NK-92 (cell line): ENCODE results near the gene RAE1.

ENCODE experiments used
- DNase-seq: peaks from one replicate; lab custom pipeline; 2025; ENCODE audit not compliant: unreplicated experiment; lab: John Stamatoyannopoulos, UW

The RAE1 gene

DNA sequence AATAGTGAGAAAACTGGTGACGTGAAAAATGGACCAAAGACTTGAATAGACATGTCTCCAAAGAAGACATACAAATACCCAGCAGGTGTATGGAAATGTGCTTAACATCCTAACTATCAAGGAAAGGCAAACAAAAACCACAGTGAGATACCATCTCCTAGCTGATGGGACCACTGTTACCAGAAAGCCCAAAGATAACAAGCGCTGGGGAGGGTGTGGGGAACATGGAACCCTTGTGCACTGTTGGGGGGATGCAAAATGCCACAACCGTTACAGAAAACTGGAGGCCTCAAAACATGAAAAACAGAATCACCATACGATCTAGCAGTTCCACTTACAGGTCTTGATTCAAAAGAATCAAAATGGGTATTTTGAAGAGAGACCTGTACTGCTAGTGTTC, 20.3 kb downstream of the RAE1 start:
- DNase-seq: no peak

- DNase-seq: no peak
These were observed 21.1 kb downstream of the RAE1 start for GRCh38 chr20:57372157-57372556.

DNA sequence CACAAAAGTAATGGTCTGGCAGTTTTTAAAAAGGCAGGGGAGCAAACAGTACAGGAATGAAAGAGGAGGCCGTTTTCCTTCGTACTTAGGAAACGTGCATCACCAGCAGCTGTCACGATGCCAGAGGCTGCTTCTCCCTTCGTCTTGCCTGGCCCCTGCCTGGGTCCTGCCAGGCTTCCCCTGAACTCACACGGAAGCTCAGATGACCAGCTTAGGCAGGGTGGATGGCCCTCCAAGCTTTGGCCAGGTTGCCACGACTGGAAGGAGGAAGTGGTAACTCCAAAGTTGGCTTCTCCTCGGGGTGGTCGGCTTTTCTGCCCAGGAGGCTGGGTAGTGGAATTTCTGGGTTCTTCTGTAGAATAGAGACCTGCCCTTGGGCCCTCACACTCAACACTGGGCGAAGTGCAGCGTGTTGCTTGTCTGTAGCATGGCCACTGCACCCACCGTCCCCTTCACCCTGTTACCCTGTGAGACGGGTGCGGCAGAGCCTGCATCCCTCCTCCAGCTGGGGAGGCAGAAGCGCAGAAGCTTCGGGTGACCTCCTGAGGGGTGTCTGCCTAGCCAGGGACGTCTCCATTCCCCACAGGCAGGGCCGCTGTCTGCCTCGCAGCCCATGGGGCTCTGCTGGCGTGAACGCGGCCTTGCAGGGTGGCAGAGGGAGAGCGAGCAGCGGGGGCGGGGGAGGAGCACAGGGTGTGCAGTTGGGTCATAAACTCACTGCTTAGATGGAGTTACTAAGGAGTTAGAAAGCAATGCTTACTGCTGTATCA, 21.7 kb downstream of the RAE1 start:
- no peak for DNase-seq

DNA sequence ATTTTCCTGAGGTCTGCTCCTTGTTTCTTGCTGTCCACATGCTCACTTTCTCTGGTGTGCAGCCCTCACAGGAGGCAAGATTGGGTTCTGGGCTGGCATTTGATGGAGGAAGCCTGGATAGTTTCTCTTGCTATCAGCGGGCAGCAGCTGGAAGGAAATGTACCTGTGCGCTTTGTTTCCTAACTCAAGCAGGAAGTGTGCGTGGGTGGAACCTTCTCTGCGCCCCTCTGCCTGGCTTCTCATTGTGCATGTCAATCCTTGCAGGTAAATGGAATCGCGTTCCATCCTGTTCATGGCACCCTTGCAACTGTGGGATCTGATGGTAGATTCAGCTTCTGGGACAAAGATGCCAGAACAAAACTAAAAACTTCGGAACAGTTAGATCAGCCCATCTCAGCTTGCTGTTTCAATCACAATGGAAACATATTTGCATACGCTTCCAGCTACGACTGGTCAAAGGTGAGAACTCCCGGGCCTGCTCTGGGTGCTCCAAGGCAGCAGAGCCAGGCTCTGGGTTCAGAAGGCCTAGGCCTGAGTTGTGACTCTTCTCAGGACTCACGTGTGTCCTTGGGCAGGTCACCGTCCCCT, 23.4 kb downstream of the RAE1 start:
- no peak for DNase-seq

DNA sequence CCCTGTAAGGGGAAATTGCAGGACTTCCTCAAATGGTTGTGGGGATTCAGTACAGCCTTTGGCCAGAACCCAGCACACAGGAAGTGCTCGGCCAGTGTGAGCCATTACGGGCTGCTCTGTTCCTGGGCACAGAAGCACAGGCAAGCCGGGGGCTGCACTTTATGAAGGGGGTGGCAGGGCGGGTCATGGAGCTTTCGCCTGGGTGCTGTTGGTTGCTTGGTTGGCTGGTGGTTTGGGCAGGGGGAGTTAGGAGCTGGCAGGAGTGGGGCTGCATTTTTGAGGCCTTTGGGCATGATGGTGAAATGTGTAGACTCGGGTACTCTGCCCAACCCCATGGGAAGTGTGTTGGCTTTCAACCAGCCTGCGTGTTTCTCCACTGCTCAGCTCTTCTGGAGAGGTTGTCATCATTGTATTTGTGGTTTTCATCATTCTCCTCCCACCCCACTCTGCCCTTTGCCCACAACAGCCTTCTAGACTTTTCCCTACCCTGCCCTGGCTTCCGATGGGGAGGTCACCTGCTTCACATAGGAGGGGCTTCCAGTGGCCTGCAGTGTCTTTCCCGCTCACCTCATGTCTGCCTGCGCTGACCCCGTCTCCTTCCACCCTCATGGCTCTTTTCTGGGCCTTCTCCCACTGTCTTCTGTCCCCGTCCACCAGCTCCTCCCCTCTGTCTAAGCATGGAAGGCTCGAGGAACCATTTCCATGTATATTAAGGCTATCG, 24.0 kb downstream of the RAE1 start:
- DNase-seq: no peak

DNA sequence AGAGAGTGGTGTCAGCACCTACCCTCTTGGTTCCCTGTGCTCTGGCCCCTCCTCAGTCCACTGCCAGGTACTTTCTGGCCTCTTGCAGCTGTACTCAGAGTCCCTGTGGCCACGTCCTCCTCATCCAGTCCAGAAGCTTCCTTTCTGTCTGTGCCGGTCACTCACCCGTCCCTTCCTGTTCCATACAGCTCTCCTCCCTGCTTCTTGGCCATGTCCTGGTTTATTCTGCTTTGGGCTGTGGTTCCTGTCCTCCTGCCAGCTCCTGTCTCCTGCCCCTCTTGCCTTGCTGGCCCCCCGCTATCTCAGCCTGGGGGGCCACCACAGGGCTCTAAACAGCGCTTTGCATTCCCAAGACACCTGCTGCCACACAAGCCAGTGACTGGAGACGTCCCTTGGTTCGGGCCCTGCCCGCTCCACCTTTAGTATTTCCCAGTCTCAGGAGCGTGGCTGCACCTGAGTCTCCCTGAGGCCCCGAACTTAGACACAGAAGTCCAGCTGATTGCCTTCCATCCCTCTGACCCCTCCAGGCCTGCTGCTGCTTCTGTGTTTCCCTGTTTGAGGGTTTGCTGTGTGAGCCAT, 24.7 kb downstream of the RAE1 start:
- DNase-seq: no peak

- no peak for DNase-seq
These were observed 26.3 kb downstream of the RAE1 start for GRCh38 chr20:57377350-57377749.

GRCh38 chr20:57378107-57378506, 27.1 kb downstream of the RAE1 start:
- DNase-seq: no peak

DNA sequence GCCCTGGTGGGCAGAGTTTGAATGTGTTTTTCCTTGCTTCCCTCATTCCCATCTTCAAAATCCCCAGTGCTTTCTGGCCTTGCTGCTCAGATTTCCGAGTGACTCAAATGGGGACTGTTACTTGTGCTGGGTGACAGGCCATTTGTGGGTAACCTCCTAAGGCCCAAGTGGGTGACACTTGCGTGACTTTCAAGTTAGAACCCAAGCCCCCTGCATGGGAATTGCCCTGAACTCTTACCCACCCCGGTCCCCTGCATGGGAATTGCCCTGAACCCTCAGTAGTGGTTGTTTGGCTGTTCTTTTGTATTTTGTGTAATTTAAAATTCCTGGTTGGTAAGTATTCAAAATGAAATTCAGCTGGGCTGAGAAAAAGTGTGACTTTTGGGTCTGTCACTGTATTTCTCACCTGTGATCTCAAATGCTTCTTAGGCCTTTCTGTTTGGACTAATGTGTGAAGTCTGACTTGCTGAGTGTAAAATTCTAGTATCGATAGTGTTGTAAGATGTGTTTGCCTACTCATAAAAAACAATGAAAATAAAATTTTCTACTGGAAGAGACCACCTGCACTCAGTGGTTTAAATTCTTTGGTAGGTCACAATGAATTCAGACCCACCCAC, 27.7 kb downstream of the RAE1 start:
- DNase-seq: no peak

- no peak for DNase-seq
These were observed 28.2 kb downstream of the RAE1 start for GRCh38 chr20:57379263-57379647.

GRCh38 chr20:57380081-57380750, 29.2 kb downstream of the RAE1 start:
- no peak for DNase-seq

DNA sequence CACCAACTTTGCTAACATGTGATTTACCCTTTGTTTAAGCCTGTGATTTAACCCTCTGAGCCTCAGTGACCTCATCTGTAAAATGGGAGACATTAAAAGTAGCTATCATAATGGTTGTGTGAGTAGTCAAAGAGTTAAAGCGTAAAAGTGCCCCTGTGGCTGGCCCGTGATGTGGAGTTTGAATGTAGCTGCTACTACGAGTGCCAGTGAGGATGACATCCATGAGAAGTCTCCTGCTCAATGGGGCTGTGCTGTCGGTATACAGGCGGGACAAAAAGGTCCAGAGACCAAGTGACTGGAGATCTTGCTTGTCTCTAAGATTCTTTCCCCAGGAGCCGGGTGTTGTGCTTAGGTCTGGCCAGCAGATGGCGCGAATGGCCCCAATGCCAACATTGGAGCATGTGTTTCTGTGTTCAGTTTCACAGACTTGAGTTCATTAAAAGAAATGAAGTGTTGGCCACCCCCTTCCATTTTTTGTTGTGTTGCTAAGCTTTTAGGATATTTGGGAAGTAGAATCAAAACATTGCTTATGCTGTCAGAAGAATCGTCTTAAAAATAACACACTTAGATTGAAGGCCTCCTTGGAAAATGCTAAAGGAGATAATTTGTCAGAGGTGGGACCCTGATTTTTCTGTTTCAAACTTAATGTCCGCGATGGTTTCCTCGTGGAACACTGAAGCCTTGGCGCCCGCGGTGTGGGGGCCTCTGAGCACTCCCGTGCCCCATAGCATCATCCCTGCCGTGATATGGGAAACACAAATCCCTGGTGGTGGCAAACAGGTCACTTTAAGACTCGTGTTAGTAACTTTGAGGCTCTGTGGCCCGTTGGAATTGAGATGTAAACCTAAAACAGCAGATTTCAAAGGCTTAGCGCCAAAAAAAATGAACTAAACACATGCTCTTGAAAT, 30.8 kb downstream of the RAE1 start:
- no peak for DNase-seq

GRCh38 chr20:57382516-57382915, 31.5 kb downstream of the RAE1 start:
- no peak for DNase-seq

DNA sequence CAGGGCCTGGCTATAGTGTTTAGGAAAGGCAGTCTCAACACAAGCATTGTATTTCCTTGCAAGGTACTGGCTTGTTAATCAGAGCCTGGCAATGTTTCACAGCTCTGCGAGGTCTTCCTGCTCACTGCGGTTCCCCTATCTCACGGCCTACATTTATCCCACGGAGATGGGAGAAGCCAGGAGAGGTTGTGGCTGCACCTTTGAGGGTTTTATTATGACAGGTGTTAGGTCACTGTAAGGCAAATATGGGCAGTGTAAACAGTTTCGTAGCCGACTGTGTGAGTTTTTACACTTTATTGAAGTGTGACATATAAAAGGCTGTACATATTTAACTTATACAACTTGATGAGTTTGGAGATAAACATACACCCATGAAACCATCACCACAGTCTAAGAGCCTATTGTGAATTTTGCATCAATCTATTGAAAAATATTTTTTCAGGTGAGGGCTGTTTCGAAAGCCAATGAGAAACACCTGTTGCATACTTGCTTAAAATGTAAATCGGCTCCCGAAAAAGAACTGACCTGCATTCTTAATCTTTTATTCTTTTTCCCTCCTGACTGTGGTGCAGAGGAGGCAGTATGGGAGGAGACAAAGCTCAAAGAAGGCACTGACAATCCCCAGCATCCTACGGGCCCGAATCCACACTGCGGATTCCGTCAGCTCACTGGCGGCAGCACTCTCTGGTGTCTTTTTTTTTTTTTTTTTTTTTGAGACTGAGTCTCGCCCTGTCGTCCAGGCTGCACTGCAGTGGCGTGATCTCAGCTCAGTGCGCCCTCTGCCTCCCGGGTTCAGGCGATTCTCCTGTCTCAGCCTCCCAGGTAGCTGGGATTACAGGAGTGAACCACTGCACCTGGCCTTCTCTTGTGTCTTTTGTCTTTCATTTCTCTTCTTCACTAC, 32.6 kb downstream of the RAE1 start:
- no peak for DNase-seq

DNA sequence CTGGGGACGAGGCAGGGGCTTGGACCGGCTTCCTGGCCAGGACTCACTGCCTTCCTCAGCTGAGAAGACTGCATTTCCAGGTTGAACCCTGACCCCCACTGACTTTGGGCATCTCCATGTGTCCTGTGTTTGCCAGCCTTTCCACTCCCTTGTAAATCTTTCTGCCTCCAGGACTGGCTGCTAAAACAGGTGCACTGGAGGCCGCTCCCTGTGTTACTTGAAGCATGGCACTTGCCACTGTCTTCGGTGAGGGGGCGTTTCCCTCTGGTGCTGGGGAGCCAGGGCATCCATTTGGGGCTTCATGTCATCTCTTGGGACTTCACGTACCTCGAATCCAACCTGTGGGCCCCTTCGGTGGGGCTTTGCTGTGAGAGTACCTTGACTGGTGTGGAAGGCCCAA, 33.4 kb downstream of the RAE1 start:
- DNase-seq: no peak

DNA sequence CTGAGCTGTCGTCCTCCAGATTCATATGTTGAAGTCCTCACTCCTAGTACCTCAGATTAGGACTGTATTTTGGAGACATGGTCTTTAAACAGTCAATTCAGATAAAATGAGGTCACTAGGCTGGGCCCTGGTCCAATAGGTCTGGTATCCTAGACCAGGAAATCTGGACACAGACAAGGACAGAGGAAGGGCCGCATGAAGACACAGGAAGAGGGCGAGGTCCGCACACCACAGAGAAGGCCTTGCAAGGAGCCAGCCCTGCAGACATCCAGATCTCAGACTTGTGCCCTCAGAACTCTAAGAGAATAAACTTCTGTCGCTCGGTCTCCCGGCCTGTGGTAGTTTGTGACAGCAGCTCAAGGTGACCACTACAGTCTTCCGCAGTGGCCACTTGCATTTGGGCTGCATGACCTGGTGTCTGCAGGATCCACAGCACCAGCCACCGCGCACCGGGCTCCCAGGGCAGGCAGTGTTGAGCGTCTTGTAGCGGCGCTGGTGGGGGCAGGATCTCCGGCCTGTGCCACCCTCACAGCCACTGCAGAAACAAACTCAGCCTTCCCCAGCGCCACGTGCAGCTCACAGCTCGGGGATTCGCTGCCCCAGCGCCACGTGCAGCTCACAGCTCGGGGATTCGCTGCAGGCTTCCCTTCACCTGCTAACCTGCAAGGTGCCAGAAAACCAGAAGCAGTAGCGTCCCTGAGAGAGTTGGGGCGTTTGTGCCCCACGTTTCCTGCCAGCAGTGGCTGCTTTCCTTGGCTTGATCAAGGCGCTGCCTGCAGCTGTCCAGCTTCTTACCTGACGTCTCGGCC, 34.1 kb downstream of the RAE1 start:
- DNase-seq: no peak

DNA sequence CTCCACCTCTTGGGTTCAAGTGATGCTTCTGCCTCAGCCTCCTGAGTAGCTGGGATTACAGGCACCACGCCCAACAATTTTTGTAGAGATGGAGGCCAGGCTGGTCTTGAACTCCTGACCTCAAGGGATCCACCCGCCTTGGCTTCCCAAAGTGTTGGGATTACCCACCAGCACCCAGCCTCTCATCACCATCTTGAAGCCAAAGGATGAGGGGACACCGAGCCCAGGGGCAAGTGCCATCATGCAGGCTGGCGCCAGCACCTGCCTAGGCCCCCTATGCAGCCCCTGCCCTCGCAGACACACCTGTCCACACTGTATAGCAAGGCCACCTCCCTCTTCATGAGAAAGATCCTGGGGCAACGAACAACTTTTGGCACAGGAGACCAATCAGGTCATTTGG, 34.9 kb downstream of the RAE1 start:
- DNase-seq: no peak

GRCh38 chr20:57386762-57387161, 35.7 kb downstream of the RAE1 start:
- no peak for DNase-seq
